Measurements from ENCODE around the gene ERC2. TPM values are rescaled to one million over a fixed set of nuclear protein-coding genes. Genes with fewer than 3 reads are reported as not detected.

The ERC2 gene
- total RNA-seq, 1 donor from 2014 or later = 48.3 TPM

DNA sequence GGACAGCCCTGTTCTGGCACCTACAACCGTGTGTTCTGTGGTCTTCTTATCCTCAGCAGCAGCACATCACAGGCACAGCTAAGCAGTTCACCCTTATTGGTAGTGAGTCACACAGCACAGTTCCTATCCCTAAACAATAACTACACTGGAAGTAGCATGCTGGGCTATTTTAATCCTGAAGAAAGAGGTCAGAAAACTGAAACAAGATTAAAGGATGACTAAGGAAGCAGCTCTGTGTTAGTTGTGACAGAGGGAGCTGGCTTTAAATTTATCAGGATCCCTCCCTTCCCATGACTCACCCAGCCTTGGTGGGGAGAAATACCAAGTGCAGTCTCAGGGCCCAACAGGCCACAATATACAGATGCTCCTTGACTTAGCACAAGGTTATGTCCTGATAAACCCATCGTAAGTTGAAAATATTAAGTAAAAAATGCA lies 144.3 kb downstream of the ERC2 start:
- H3K4me3 Mint-ChIP-seq (ENCODE audit: unreplicated experiment) = no peak overlapping the region
- DNase-seq = no peak
- H3K27me3 Mint-ChIP-seq (ENCODE audit: unreplicated experiment) = no peaks in the 10 kb centered on the region
- H3K4me1 Mint-ChIP-seq (ENCODE audit: low read depth, unreplicated experiment) = peaks cover 6% of the 10 kb centered on the region
- no peak for TF ChIP-seq CTCF (IDR thresholded peaks at IDR 0.05; ENCODE audit: partially characterized antibody, unreplicated experiment)
- no peak overlapping the region for H3K27ac Mint-ChIP-seq (ENCODE audit: unreplicated experiment)
- no peaks in the 10 kb centered on the region for H3K36me3 Mint-ChIP-seq (ENCODE audit: unreplicated experiment)
- no peaks in the 10 kb centered on the region for H3K9me3 Mint-ChIP-seq (ENCODE audit: unreplicated experiment)

- TF ChIP-seq CTCF (IDR thresholded peaks at IDR 0.05; ENCODE audit: partially characterized antibody, unreplicated experiment) = no peak
- Mint-ChIP-seq H3K9me3 (ENCODE audit: unreplicated experiment) (no peaks in the 10 kb centered on the region), H3K27ac (ENCODE audit: unreplicated experiment) (no peak overlapping the region), H3K27me3 (ENCODE audit: unreplicated experiment) (no peaks in the 10 kb centered on the region), H3K4me3 (ENCODE audit: unreplicated experiment) (no peak overlapping the region), H3K36me3 (ENCODE audit: unreplicated experiment) (no peaks in the 10 kb centered on the region), H3K4me1 (ENCODE audit: low read depth, unreplicated experiment) (peaks cover 6% of the 10 kb centered on the region)
- no peak for DNase-seq
Measured at GRCh38 chr3:56322862-56323261, 145.4 kb downstream of the ERC2 start.

DNA sequence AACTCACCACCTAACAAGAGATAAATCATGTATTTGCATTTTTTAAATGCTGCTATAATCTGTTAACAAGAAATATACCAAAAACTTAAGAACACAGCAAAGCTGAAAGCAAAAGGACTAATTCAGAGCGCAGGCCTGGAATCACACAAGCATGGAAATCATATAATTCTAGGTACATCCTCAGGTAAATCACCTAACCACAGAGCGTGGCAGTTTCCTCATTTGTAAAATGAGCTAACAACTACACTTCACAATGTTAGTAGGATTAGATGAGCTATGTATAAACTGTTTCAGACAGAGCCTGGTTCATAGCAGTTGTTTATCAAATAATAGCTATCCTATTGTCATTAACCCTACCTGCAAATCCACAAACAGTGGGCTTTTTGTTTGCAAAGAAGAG lies 146.4 kb downstream of the ERC2 start:
- no peak overlapping the region for H3K27ac Mint-ChIP-seq (ENCODE audit: unreplicated experiment)
- no peak overlapping the region for H3K4me3 Mint-ChIP-seq (ENCODE audit: unreplicated experiment)
- H3K4me1 Mint-ChIP-seq (ENCODE audit: low read depth, unreplicated experiment) = peaks cover 8% of the 10 kb centered on the region
- TF ChIP-seq CTCF (IDR thresholded peaks at IDR 0.05; ENCODE audit: partially characterized antibody, unreplicated experiment) = no peak
- peaks cover 1% of the 10 kb centered on the region for H3K9me3 Mint-ChIP-seq (ENCODE audit: unreplicated experiment)
- no peaks in the 10 kb centered on the region for H3K36me3 Mint-ChIP-seq (ENCODE audit: unreplicated experiment)
- no peaks in the 10 kb centered on the region for H3K27me3 Mint-ChIP-seq (ENCODE audit: unreplicated experiment)
- no peak for DNase-seq

DNA sequence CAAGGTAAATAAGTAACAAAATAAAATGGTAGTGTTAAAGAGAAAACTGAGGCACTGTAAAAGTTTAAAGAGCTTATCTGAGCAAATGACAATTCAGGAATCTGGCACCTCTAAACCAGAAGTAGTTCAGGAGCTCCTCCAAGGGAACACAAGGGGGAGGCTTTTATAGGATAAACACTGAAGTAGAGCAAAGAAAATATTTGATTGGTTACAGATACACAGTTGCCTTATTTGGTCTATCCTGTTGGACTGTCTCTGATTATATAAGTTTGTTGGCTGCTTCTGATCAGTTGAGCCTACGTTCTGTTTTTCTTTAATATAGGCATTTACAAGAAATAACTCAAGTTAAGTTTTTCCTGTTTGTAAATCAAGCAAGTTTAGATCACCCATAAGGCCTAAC lies 146.9 kb downstream of the ERC2 start:
- Mint-ChIP-seq H3K4me1 (ENCODE audit: low read depth, unreplicated experiment) (peaks cover 9% of the 10 kb centered on the region), H3K4me3 (ENCODE audit: unreplicated experiment) (no peak overlapping the region), H3K9me3 (ENCODE audit: unreplicated experiment) (peaks cover 1% of the 10 kb centered on the region), H3K27ac (ENCODE audit: unreplicated experiment) (no peak overlapping the region), H3K27me3 (ENCODE audit: unreplicated experiment) (no peaks in the 10 kb centered on the region), H3K36me3 (ENCODE audit: unreplicated experiment) (no peaks in the 10 kb centered on the region)
- no peak for TF ChIP-seq CTCF (IDR thresholded peaks at IDR 0.05; ENCODE audit: partially characterized antibody, unreplicated experiment)
- no peak for DNase-seq

- no peak for DNase-seq
- Mint-ChIP-seq H3K9me3 (ENCODE audit: unreplicated experiment) (peaks cover 1% of the 10 kb centered on the region), H3K4me1 (ENCODE audit: low read depth, unreplicated experiment) (peaks cover 9% of the 10 kb centered on the region), H3K27me3 (ENCODE audit: unreplicated experiment) (no peaks in the 10 kb centered on the region), H3K4me3 (ENCODE audit: unreplicated experiment) (no peak overlapping the region), H3K27ac (ENCODE audit: unreplicated experiment) (no peak overlapping the region), H3K36me3 (ENCODE audit: unreplicated experiment) (no peaks in the 10 kb centered on the region)
- TF ChIP-seq CTCF (IDR thresholded peaks at IDR 0.05; ENCODE audit: partially characterized antibody, unreplicated experiment) = no peak
Measured at GRCh38 chr3:56320883-56321282, 147.4 kb downstream of the ERC2 start.
